RWPE1 (cell line): ENCODE data around the gene PRKN.

Source experiments
- CTCF ChIA-PET: fragments of 350-600 bp; sonication (Branson Sonifier 250); formaldehyde crosslinking; extraction: SDS; loops from one replicate; lab custom pipeline; 2021; lab: Yijun Ruan, JAX
- POLR2A ChIA-PET: fragments of 400-600 bp; formaldehyde crosslinking; extraction: SDS; loops from one replicate; lab custom pipeline; 2020; ENCODE audit warnings: antibody characterized with exemption; ENCODE audit not compliant: low non-redundant PET; lab: Yijun Ruan, JAX
- DNase-seq: peaks from one replicate; pipeline ENCODE4 v3.0.0; 2012; ENCODE audit warnings: low spot score
- H3K27ac ChIP-seq: fragments of 450-650 bp; 2 replicates; pipeline ENCODE4 v1.5.1; 2017
- TF ChIP-seq, protein P1 (sequence below): fragments of 450-650 bp; conservative IDR thresholded peaks from 2 replicates; pipeline ENCODE4 v1.5.1; 2017; ENCODE audit warnings: low read depth, mild to moderate bottlenecking

PRKN gene

GRCh38 chr6:161477876-161478425, 1249.6 kb downstream of the PRKN start:
- ChIA-PET CTCF (interaction anchor here (0.5 to 0.6 kb wide), 2 partner anchors 8 to 141 kb away, joined by 3 to 5 read pairs; no protein-coding TSS in a partner anchor), POLR2A (no interaction called here)

DNA sequence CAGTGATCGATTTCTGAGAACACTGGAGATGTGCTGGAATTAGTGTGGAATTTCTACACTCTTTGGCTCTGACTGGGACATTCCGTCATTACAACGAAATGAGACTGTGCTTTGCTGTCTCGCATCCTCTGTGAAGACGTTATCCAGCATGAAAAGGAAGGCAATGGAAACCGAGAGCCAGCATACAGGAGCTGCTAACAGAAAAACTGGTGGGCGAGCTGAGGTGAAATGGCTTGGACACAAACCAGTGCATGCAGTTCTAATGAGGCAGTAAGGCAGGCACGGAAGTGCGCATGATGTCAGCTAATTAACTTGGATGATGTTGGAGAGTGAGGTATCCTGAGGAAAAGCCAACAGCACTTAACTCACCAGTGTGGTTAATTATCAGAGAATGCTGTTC, 1250.9 kb downstream of the PRKN start:
- TF ChIP-seq, protein P1, sequence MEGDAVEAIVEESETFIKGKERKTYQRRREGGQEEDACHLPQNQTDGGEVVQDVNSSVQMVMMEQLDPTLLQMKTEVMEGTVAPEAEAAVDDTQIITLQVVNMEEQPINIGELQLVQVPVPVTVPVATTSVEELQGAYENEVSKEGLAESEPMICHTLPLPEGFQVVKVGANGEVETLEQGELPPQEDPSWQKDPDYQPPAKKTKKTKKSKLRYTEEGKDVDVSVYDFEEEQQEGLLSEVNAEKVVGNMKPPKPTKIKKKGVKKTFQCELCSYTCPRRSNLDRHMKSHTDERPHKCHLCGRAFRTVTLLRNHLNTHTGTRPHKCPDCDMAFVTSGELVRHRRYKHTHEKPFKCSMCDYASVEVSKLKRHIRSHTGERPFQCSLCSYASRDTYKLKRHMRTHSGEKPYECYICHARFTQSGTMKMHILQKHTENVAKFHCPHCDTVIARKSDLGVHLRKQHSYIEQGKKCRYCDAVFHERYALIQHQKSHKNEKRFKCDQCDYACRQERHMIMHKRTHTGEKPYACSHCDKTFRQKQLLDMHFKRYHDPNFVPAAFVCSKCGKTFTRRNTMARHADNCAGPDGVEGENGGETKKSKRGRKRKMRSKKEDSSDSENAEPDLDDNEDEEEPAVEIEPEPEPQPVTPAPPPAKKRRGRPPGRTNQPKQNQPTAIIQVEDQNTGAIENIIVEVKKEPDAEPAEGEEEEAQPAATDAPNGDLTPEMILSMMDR: no peak
- POLR2A ChIA-PET: no interaction called here
- CTCF ChIA-PET: no interaction called here

More at GRCh38 chr6:161477876-161478425, 1249.6 kb downstream of the PRKN start:
- H3K27ac ChIP-seq: no peak overlapping the region
- TF ChIP-seq, protein P1: no peak
- DNase-seq: no peak

GRCh38 chr6:161465403-161465802, 1262.2 kb downstream of the PRKN start:
- TF ChIP-seq, protein P1: no peak
- H3K27ac ChIP-seq: no peak overlapping the region
- DNase-seq: no peak
- ChIA-PET POLR2A (no interaction called here), CTCF (no interaction called here)

More for the DNA sequence above, 1250.9 kb downstream of the PRKN start:
- no peak overlapping the region for H3K27ac ChIP-seq
- no peak for DNase-seq

DNA sequence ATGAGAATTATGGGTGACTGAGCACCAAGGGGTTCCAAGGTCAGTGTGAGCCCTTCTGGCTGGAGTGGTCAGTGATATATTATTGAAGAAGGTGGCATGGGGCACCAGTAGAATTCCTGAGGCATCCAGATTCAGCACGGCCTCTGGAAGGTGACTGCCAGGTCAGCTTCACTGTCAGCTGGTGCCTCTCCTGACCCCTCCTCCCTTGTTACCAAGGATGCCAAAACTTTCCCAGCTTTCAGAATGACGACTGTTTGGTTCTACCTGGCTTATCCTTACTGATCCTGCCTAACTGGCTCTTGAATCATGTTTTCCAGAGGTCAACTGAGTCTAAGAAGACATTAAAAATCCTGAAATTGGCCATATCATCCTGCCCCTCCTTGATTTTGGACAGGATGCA, 1264.5 kb downstream of the PRKN start:
- H3K27ac ChIP-seq: no peak overlapping the region
- POLR2A ChIA-PET: no interaction called here
- no peak for DNase-seq
- TF ChIP-seq, protein P1: no peak
- CTCF ChIA-PET: no interaction called here

DNA sequence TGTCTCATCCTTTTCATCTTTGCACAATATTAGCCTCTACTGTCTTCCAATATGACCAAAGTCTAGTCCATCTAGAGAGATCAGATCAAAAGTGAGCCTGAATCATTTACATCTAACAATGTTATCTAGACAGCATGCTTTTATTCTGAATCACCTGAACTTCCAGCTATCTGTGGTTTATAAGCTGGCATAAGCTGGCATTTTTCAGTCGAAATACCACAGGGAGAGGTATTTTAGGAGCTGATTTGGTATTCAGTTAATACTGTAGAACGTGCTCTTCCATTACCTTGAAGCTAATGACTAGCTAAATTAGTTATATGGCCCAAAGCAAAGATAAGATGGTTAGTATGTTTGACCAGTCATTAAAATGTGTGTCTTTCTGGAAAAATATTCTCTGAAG, 1265.4 kb downstream of the PRKN start:
- ChIA-PET CTCF (no interaction called here), POLR2A (no interaction called here)
- TF ChIP-seq, protein P1: no peak
- DNase-seq: peak; percentile 65
- peak overlapping the region; percentile 43; the same call in 1 of the 2 replicates for H3K27ac ChIP-seq

DNA sequence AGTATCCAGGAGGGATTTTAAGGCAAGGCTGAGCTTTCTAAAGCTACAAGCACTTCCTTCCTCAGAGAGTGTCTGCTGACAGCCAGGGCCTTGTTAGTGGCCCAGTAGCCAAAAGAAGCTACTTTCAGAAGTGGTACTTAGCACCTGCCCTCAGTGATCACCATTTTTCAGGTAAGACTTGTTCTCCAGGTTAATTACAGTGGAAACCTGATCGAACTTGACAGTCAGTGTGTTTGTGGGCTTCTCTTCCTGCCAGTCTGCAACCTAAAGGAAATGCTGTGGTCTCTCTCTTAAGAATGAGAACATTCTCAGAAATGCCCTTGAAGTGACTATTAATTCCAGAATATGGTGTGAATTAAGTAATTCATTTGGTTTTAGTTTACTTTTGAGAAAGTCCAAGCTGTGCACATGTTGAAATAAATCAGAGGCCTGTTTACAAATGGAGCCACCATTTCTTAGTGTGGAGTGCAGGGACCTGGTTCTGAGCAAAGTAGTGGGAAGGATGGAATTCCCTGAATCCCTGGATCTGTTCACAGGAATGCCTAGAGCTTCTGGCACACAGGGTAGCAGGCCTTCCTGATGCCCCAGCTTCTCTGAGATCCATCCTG, 1268.5 kb downstream of the PRKN start:
- ChIA-PET POLR2A (no interaction called here), CTCF (interaction anchor here (0.5 to 0.7 kb wide), 2 partner anchors 16 to 85 kb away, joined by 3 to 4 read pairs; no protein-coding TSS in a partner anchor)
- TF ChIP-seq, protein P1: no peak
- H3K27ac ChIP-seq: no peak overlapping the region
- DNase-seq: no peak
